Epithelial cell of proximal tubule (primary cell): ENCODE results near the gene CACNB4. TPM values are rescaled to one million over a fixed set of nuclear protein-coding genes. Genes with fewer than 3 reads are reported as not detected.
"Not testable (repeated sequence)": the region's sequence is repeated elsewhere in the genome, so short reads cannot be mapped to it uniquely, and the experiment has no call there.

Experiments used
- DNase-seq: peaks from one replicate; pipeline ENCODE4 v3.0.0-alpha.2; 2011; ENCODE audit warnings: low read depth
- H3K4me3 ChIP-seq: 2 replicates; pipeline ENCODE4 v1.5.1; 2011; ENCODE audit warnings: low read depth, mild to moderate bottlenecking, low read length
- total RNA-seq: library from RNA; depleted of rRNA; stranded (reverse); fragments of >200 nt; gene quantifications from 2 replicates; pipeline ENCODE4 v1.2.3, GENCODE V29; 2015
- TF ChIP-seq, protein P1 (sequence below): conservative IDR thresholded peaks from 2 replicates; pipeline ENCODE4 v1.5.1; 2012; ENCODE audit warnings: low read depth, mild to moderate bottlenecking, low read length

CACNB4 gene
- total RNA-seq, 1 donor from 2014 or later: 0.52 TPM

DNA sequence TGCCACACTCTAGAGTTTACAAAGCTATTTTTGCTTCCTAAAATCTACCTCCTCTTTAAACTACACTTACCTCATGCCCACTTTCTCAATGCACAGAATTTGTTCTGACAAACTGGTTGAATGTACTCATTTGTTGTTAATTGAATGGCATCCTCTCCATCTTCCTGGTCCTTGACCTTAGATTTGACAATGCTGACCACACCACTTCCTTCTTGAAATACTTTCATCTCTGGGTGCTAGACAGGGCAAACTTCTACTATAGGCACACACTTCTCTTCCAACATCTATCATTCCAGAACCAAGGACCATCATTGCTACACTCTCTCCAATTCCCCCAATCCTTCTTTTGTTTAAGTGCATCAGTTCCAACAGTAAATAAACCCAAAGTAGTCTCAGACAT is 292.9 kb downstream of the CACNB4 start:
- DNase-seq: no peak
- no peak overlapping the region for H3K4me3 ChIP-seq
- TF ChIP-seq, protein P1, sequence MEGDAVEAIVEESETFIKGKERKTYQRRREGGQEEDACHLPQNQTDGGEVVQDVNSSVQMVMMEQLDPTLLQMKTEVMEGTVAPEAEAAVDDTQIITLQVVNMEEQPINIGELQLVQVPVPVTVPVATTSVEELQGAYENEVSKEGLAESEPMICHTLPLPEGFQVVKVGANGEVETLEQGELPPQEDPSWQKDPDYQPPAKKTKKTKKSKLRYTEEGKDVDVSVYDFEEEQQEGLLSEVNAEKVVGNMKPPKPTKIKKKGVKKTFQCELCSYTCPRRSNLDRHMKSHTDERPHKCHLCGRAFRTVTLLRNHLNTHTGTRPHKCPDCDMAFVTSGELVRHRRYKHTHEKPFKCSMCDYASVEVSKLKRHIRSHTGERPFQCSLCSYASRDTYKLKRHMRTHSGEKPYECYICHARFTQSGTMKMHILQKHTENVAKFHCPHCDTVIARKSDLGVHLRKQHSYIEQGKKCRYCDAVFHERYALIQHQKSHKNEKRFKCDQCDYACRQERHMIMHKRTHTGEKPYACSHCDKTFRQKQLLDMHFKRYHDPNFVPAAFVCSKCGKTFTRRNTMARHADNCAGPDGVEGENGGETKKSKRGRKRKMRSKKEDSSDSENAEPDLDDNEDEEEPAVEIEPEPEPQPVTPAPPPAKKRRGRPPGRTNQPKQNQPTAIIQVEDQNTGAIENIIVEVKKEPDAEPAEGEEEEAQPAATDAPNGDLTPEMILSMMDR: no peak

DNA sequence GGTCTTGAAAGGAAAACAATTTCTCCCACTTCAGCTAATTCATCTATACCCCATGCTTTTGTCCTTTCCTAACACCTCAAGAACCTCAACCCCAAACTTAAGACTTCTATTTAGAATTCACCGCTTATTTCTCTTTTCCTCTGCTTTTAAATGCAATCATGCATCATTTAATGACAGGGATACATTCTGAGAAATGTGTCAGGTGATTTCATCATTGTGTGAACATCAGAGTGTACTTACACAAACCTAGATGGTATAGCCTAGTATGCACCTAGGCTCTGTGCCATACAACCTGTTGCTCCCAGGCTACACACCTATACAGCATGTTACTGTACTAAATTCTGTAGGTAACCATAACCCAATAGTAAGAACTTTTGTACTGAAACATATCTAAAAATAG is 293.5 kb downstream of the CACNB4 start:
- no peak overlapping the region for H3K4me3 ChIP-seq
- no peak for DNase-seq
- TF ChIP-seq, protein P1: no peak

GRCh38 chr2:151803811-151804210 is 295.0 kb downstream of the CACNB4 start:
- TF ChIP-seq, protein P1: no peak
- no peak overlapping the region for H3K4me3 ChIP-seq
- DNase-seq: no peak

- TF ChIP-seq, protein P1: no peak
- DNase-seq: no peak
- no peak overlapping the region for H3K4me3 ChIP-seq
Observed at GRCh38 chr2:151802315-151802714, 296.5 kb downstream of the CACNB4 start.

- DNase-seq: no peak
- TF ChIP-seq, protein P1: no peak
- H3K4me3 ChIP-seq: no peak overlapping the region
Observed at GRCh38 chr2:151799886-151800292, 299.0 kb downstream of the CACNB4 start.

DNA sequence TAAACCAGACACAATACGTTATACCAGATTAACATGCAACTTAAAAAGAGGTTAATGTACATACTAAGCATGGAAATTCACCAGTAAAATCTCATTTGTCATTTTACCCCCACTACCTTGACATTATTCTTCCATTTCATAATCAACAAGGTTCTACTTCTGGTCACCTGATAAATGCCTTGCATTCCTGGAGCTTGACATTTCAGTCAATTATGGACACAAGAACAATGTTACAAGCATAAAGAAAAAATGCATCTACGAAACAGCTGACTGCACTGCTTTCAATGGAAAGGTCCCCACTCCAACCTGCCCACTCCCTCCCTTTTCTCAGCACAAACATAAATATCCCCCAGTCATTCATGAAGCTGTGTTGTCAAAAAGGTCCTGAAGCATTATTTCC is 302.1 kb downstream of the CACNB4 start:
- no peak overlapping the region for H3K4me3 ChIP-seq
- no peak for DNase-seq
- TF ChIP-seq, protein P1: no peak

GRCh38 chr2:151795646-151796240 is 303.1 kb downstream of the CACNB4 start:
- no peak for DNase-seq
- no peak overlapping the region for H3K4me3 ChIP-seq
- TF ChIP-seq, protein P1: no peak

DNA sequence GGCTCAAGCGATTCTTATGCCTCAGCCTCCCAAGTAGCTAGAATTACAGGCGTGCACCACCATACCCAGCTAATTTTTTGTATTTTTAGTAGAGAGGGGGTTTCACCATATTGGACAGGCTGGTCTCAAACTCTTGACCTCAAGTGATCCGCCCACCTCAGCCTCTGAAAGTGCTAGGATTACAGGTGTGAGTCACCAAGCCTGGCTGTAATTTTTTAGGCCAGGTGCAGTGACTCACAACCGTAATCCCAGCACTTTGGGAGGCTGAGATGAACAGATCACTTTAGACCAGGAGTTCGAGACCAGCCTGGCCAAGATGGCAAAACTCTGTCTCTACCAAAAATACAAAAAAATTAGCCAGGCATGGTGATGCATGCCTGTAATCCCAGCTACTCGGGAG is 304.4 kb downstream of the CACNB4 start:
- DNase-seq, H3K4me3 ChIP-seq: not testable (repeated sequence)
